Measurements from ENCODE around the gene ME1.

ME1 gene

GRCh38 chr6:83190626-83191025, 240.2 kb downstream of the ME1 start:
- TF ChIP-seq MAX (IDR thresholded peaks at IDR 0.05; ENCODE audit: low read depth, low read length), result no peak
- no peak for TF ChIP-seq POLR2A (IDR thresholded peaks at IDR 0.05; ENCODE audit: extremely low read depth, insufficient read length)
- DNase-seq (ENCODE audit: low read depth), result no peak
- no peak overlapping the region for H3K4me3 ChIP-seq (ENCODE audit: low read depth, low read length)

- TF ChIP-seq MAX (IDR thresholded peaks at IDR 0.05; ENCODE audit: low read depth, low read length) (no peak), CTCF (IDR thresholded peaks at IDR 0.05; ENCODE audit: low read depth, low read length) (no peak), MYC (IDR thresholded peaks at IDR 0.05; ENCODE audit: low read depth, low read length) (no peak), POLR2A (IDR thresholded peaks at IDR 0.05; ENCODE audit: extremely low read depth, insufficient read length) (no peak)
- no peak overlapping the region for H3K4me3 ChIP-seq (ENCODE audit: low read depth, low read length)
- DNase-seq (ENCODE audit: low read depth), result no peak
Observed at GRCh38 chr6:83188501-83188900, 242.3 kb downstream of the ME1 start.

GRCh38 chr6:83185096-83185495, 245.8 kb downstream of the ME1 start:
- no peak for TF ChIP-seq MAX (IDR thresholded peaks at IDR 0.05; ENCODE audit: low read depth, low read length)
- TF ChIP-seq POLR2A (IDR thresholded peaks at IDR 0.05; ENCODE audit: extremely low read depth, insufficient read length), result no peak
- TF ChIP-seq CTCF (IDR thresholded peaks at IDR 0.05; ENCODE audit: low read depth, low read length), result no peak
- TF ChIP-seq MYC (IDR thresholded peaks at IDR 0.05; ENCODE audit: low read depth, low read length), result no peak
- H3K4me3 ChIP-seq (ENCODE audit: low read depth, low read length), result no peak overlapping the region
- no peak for DNase-seq (ENCODE audit: low read depth)

GRCh38 chr6:83183082-83183828, 247.6 kb downstream of the ME1 start:
- DNase-seq (ENCODE audit: low read depth), result no peak
- no peak for TF ChIP-seq MAX (IDR thresholded peaks at IDR 0.05; ENCODE audit: low read depth, low read length)
- TF ChIP-seq MYC (IDR thresholded peaks at IDR 0.05; ENCODE audit: low read depth, low read length), result no peak
- no peak for TF ChIP-seq CTCF (IDR thresholded peaks at IDR 0.05; ENCODE audit: low read depth, low read length)
- TF ChIP-seq POLR2A (IDR thresholded peaks at IDR 0.05; ENCODE audit: extremely low read depth, insufficient read length), result no peak
- H3K4me3 ChIP-seq (ENCODE audit: low read depth, low read length), result no peak overlapping the region

- H3K4me3 ChIP-seq (ENCODE audit: low read depth, low read length), result no peak overlapping the region
- TF ChIP-seq MYC (IDR thresholded peaks at IDR 0.05; ENCODE audit: low read depth, low read length), result no peak
- TF ChIP-seq POLR2A (IDR thresholded peaks at IDR 0.05; ENCODE audit: extremely low read depth, insufficient read length), result no peak
- no peak for TF ChIP-seq CTCF (IDR thresholded peaks at IDR 0.05; ENCODE audit: low read depth, low read length)
- TF ChIP-seq MAX (IDR thresholded peaks at IDR 0.05; ENCODE audit: low read depth, low read length), result no peak
- no peak for DNase-seq (ENCODE audit: low read depth)
Observed at GRCh38 chr6:83182114-83182513, 248.7 kb downstream of the ME1 start.

GRCh38 chr6:83180426-83180950, 250.4 kb downstream of the ME1 start:
- no peak overlapping the region for H3K4me3 ChIP-seq (ENCODE audit: low read depth, low read length)
- no peak for TF ChIP-seq CTCF (IDR thresholded peaks at IDR 0.05; ENCODE audit: low read depth, low read length)
- no peak for TF ChIP-seq POLR2A (IDR thresholded peaks at IDR 0.05; ENCODE audit: extremely low read depth, insufficient read length)
- no peak for TF ChIP-seq MAX (IDR thresholded peaks at IDR 0.05; ENCODE audit: low read depth, low read length)
- no peak for TF ChIP-seq MYC (IDR thresholded peaks at IDR 0.05; ENCODE audit: low read depth, low read length)
- DNase-seq (ENCODE audit: low read depth), result no peak
